Measurements from ENCODE around the gene RPL35.

DNA sequence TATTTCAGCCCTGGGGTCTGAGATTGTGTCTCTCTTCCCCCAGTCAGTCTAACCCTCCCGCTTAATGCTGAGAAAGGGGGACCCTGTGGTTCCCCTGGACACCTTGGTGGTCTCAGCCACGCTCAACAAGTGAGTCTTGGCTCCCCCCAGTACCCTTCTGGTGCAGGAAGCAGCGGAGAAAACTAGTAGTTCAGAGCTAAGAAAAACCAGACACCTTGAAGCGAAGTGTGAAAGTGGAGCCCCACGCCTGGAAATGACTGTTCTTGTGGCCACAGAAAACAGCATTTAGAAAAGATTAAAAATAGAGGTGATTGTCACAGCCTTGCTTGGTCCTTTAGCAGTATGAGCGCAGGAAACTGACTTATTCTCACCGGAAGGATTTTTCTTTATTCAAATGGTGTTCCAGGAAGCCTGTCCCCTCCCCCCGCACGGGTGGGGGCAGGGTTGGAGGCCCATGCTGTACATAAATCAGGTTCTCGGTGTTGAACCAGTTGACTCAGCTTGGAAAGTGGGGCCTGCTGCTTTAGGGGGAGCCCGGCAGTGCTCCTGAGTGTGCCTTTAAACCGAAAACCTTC lies 8.3 kb upstream of the RPL35 start:
- TF ChIP-seq CHD2 (IDR thresholded peaks at IDR 0.05; ENCODE audit: low read length) = no peak
- no peak for TF ChIP-seq POLR2AphosphoS5 (IDR thresholded peaks at IDR 0.05; ENCODE audit: low read depth, low read length)
- TF ChIP-seq TAF1 (IDR thresholded peaks at IDR 0.05; ENCODE audit: low read depth, low read length) = no peak
- no peak for TF ChIP-seq POLR2A (IDR thresholded peaks at IDR 0.05; ENCODE audit: control extremely low read depth in 1 of 2, low read depth in 2 of 2, low read length in 2 of 2)
